GM20000 (cell line): ENCODE results near the gene PRSS37.

Source experiments
- DNase-seq: peaks from one replicate; pipeline ENCODE4 v3.0.0; 2012; ENCODE audit warnings: low spot score
- TF ChIP-seq, protein P1 (sequence below): IDR thresholded peaks from 2 replicates; pipeline ENCODE4 v1.5.1; 2012; ENCODE audit warnings: mild to moderate bottlenecking, control low read depth; ENCODE audit errors: extremely low read depth, missing control alignments

PRSS37 gene

DNA sequence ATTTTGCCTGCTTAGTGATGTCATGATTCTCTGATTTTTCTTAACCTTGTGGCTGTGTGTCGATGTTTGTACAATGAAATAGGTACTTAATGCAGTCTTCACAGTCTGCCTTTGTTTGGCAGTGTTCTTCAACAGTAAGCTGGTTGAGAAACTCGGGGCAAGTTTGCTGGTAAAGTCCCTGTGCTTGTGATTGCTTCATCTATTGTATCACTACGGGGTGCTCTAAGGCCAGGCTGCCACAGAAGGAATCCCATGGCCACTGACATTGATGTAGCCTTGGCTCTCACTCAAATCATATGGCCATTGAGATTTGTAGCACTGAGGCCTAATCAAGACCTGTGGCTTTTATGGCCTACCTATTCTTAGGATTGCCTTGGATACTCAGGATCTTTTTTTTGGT is 33.5 kb upstream of the PRSS37 start:
- TF ChIP-seq, protein P1, sequence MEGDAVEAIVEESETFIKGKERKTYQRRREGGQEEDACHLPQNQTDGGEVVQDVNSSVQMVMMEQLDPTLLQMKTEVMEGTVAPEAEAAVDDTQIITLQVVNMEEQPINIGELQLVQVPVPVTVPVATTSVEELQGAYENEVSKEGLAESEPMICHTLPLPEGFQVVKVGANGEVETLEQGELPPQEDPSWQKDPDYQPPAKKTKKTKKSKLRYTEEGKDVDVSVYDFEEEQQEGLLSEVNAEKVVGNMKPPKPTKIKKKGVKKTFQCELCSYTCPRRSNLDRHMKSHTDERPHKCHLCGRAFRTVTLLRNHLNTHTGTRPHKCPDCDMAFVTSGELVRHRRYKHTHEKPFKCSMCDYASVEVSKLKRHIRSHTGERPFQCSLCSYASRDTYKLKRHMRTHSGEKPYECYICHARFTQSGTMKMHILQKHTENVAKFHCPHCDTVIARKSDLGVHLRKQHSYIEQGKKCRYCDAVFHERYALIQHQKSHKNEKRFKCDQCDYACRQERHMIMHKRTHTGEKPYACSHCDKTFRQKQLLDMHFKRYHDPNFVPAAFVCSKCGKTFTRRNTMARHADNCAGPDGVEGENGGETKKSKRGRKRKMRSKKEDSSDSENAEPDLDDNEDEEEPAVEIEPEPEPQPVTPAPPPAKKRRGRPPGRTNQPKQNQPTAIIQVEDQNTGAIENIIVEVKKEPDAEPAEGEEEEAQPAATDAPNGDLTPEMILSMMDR, result no peak
- no peak for DNase-seq

- DNase-seq, result no peak
- TF ChIP-seq, protein P1, result no peak
Measured at GRCh38 chr7:141872931-141873330, 31.6 kb upstream of the PRSS37 start.

GRCh38 chr7:141866974-141867373 is 25.7 kb upstream of the PRSS37 start:
- TF ChIP-seq, protein P1, result no peak
- no peak for DNase-seq

DNA sequence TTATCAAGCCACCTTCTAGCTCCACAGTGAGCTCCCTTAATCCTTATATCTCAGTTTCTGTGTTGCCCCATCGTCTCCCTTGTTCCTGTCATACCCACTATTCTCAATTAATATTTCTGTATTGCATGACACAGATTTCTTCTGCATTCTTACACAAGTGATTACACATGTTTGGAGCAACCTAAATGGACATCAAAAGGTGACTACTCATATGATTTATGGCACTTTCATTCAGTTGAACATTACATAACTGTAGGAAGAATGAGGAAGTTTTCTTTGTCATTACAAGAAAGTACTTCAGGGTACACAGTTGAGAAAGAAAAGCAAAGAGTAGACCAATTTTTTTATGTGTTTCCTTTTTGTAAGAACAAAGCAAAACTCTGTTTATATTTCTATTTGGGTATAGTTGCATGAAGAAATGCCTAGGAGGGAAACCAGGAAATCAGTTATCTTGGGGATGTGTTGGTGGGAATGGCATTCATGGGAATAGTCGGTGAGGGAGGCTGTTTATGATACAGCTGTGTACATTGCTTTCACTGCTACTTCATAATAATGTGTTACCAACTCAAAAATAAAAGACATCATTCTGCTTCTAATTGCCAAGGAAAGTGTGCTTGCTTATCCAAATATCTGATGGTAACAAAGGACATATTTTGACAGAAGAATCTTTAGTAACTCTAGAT is 23.6 kb upstream of the PRSS37 start:
- TF ChIP-seq, protein P1, result no peak
- no peak for DNase-seq

DNA sequence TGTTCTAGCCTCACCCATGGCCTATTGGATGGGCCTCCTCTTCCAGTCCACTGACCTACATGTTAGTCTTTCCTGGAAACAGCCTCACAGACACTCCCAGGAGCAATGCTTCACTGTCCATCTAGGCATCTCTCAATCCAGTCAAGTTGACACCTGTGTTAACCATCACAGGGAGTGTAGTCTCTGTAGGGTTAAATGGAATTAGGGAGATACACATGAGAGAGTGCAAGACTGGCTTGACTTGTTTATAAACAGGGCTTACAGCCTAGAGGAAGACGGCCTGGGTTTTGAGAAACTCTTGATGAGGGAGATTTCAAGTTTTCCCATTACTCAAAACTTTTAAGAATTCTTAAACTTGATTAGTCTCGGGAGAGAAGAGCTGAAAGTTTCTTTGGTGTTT is 18.9 kb upstream of the PRSS37 start:
- TF ChIP-seq, protein P1, result no peak
- no peak for DNase-seq

- TF ChIP-seq, protein P1, result no peak
- no peak for DNase-seq
Measured at GRCh38 chr7:141847996-141848395, 6.7 kb upstream of the PRSS37 start.

GRCh38 chr7:141844256-141844655 is 3.0 kb upstream of the PRSS37 start:
- DNase-seq, result no peak
- TF ChIP-seq, protein P1, result no peak
